Measurements from ENCODE around the gene PRDM16.

- TF ChIP-seq CTCF (IDR thresholded peaks at IDR 0.05) (no peak), POLR2A (IDR thresholded peaks at IDR 0.05) (no peak)
Measured at GRCh38 chr1:3175486-3175885, 106.5 kb downstream of the PRDM16 start.
